OCI-LY7 (cell line): ENCODE measurements around the gene CNOT11. TPM values are rescaled to one million over a fixed set of nuclear protein-coding genes. Genes with fewer than 3 reads are reported as not detected.
"Not testable (repeated sequence)": the region's sequence is repeated elsewhere in the genome, so short reads cannot be mapped to it uniquely, and the experiment has no call there.

Experiments used
- BruUV-seq: library from RNA; stranded (reverse); fragments of 400-500 nt; replicated peaks from 2 replicates; lab custom pipeline; 2021; lab: Mats Ljungman, UMichigan
- CTCF ChIA-PET: fragments of 300-600 bp; sonication (Branson Sonifier 250); formaldehyde crosslinking; loops from one replicate; lab custom pipeline; 2022; ENCODE audit warnings: antibody characterized with exemption; ENCODE audit not compliant: unreplicated experiment; lab: Charles Lee
- POLR2A ChIA-PET: fragments of 300-600 bp; sonication (Branson Sonifier 250); formaldehyde crosslinking; loops from one replicate; lab custom pipeline; 2022; ENCODE audit warnings: antibody characterized with exemption; lab: Charles Lee
- DNase-seq: peaks from one replicate; pipeline ENCODE4 v3.0.0-alpha.2; 2015; ENCODE audit warnings: low spot score
- H2AFZ ChIP-seq: fragments of 200-600 bp; sonication (generic), shearing (Covaris generic); 2 replicates; pipeline ENCODE4 v1.6.1; 2014; ENCODE audit warnings: mild to moderate bottlenecking, antibody characterized with exemption, low read length, moderate library complexity
- H3K27ac ChIP-seq: fragments of 200-600 bp; sonication (generic); 2 replicates; pipeline ENCODE4 v1.5.1; 2014; ENCODE audit warnings: mixed run types, low read depth, mild to moderate bottlenecking, moderate library complexity, low read length, inconsistent platforms; ENCODE audit not compliant: poor library complexity, severe bottlenecking
- H3K36me3 ChIP-seq: fragments of 200-600 bp; sonication (generic); 2 replicates; pipeline ENCODE4 v1.6.1; 2014; ENCODE audit warnings: mild to moderate bottlenecking, antibody characterized with exemption, low read length, moderate library complexity, mixed read lengths; ENCODE audit not compliant: insufficient read depth
- H3K4me1 ChIP-seq: fragments of 200-600 bp; sonication (generic); 2 replicates; pipeline ENCODE4 v1.5.1; 2014; ENCODE audit warnings: mild to moderate bottlenecking, low read length; ENCODE audit not compliant: insufficient read depth, poor library complexity, severe bottlenecking
- H3K4me2 ChIP-seq: fragments of 200-600 bp; sonication (generic); 2 replicates; pipeline ENCODE4 v1.6.1; 2014; ENCODE audit warnings: mild to moderate bottlenecking, low read length
- H3K4me3 ChIP-seq: fragments of 200-600 bp; sonication (generic); 2 replicates; pipeline ENCODE4 v1.5.1; 2014; ENCODE audit warnings: mild to moderate bottlenecking, low read depth, low read length; ENCODE audit not compliant: poor library complexity, severe bottlenecking
- H3K79me2 ChIP-seq: fragments of 200-600 bp; sonication (generic); 2 replicates; pipeline ENCODE4 v1.6.1; 2016; ENCODE audit warnings: low read depth, mild to moderate bottlenecking, low read length, moderate library complexity, mixed read lengths; ENCODE audit not compliant: insufficient read depth
- H3K9me2 ChIP-seq: fragments of 200-600 bp; sonication (generic); 2 replicates; pipeline ENCODE4 v1.6.1; 2016; ENCODE audit warnings: mild to moderate bottlenecking, low read length, mixed read lengths; ENCODE audit not compliant: insufficient read depth
- H3K9me3 ChIP-seq: fragments of 200-600 bp; sonication (generic); 2 replicates; pipeline ENCODE4 v1.6.1; 2014; ENCODE audit warnings: mild to moderate bottlenecking, mixed run types, low read length, mixed read lengths
- H4K20me1 ChIP-seq: fragments of 200-600 bp; sonication (generic); 2 replicates; pipeline ENCODE4 v1.6.1; 2014; ENCODE audit warnings: mild to moderate bottlenecking, antibody characterized with exemption, low read length, moderate library complexity, mixed read lengths; ENCODE audit not compliant: insufficient read depth
- intact Hi-C: fragments of 100-400 bp; cut with micrococcal nuclease; formaldehyde crosslinking; loops from one replicate; pipeline ENCODE4 v1.10.0; 2022; ENCODE audit not compliant: unreplicated experiment
- total RNA-seq, 2 experiments: library from RNA; depleted of rRNA in 1 of 2; stranded (reverse); fragments of >200 nt in 1 of 2; shearing (Covaris generic) in 1 of 2; gene quantifications; 2 replicates each; pipeline ENCODE4 v1.2.3, GENCODE V29; 2014 to 2022
- TF ChIP-seq, protein P1 (sequence below): fragments of 200-600 bp; sonication (generic); conservative IDR thresholded peaks from 2 replicates; pipeline ENCODE4 v1.5.1; 2014; ENCODE audit warnings: mild to moderate bottlenecking, antibody characterized with exemption, low read length, moderate library complexity, mixed read lengths

Gene CNOT11
- total RNA-seq, 2 experiments from 2014 or later: 45.7 to 71.9 TPM

DNA sequence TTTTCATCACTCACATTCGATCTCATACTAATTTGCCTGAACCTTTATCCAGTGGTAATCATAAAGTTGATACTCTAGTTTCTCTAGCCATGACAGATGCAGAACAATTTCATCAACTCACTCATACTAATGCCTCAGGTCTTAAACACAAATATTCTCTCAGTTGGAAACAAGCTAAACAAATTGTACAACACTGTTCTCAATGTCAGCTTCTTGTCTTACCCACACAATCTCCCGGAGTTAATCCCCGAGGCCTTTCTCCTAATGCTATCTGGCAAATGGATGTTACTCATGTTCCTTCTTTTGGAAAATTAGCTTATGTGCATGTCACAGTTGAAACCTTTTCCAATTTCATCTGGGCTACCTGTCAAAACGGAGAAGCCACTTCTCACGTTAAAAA lies 11.5 kb upstream of the CNOT11 start:
- Histone ChIP-seq H3K4me1 (peaks cover 3% of the 10 kb centered on the region), H3K9me2 (no peaks in the 10 kb centered on the region), H3K4me2 (no peak overlapping the region), H3K9me3 (no peaks in the 10 kb centered on the region), H3K27ac (no peak overlapping the region), H3K79me2 (no peaks in the 10 kb centered on the region), H2AFZ (no peak overlapping the region), H3K4me3 (no peak overlapping the region), H3K36me3 (no peaks in the 10 kb centered on the region), H4K20me1 (no peaks in the 10 kb centered on the region)
- no peak for DNase-seq
- TF ChIP-seq, protein P1, sequence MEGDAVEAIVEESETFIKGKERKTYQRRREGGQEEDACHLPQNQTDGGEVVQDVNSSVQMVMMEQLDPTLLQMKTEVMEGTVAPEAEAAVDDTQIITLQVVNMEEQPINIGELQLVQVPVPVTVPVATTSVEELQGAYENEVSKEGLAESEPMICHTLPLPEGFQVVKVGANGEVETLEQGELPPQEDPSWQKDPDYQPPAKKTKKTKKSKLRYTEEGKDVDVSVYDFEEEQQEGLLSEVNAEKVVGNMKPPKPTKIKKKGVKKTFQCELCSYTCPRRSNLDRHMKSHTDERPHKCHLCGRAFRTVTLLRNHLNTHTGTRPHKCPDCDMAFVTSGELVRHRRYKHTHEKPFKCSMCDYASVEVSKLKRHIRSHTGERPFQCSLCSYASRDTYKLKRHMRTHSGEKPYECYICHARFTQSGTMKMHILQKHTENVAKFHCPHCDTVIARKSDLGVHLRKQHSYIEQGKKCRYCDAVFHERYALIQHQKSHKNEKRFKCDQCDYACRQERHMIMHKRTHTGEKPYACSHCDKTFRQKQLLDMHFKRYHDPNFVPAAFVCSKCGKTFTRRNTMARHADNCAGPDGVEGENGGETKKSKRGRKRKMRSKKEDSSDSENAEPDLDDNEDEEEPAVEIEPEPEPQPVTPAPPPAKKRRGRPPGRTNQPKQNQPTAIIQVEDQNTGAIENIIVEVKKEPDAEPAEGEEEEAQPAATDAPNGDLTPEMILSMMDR: no peak
- intact Hi-C loops: no loop called here
- no TSS peak for BruUV-seq
- CTCF ChIA-PET: no interaction called here
- POLR2A ChIA-PET: interaction anchor here (0.9 to 1.4 kb wide), 2 partner anchors 18 to 38 kb away, joined by 3 to 4 read pairs; no protein-coding TSS in a partner anchor

- intact Hi-C loops, BruUV-seq, H3K36me3 ChIP-seq, H3K79me2 ChIP-seq, H3K27ac ChIP-seq, H2AFZ ChIP-seq, DNase-seq, H4K20me1 ChIP-seq, CTCF ChIA-PET, H3K4me3 ChIP-seq, H3K9me3 ChIP-seq, POLR2A ChIA-PET, H3K4me1 ChIP-seq, H3K9me2 ChIP-seq, H3K4me2 ChIP-seq: not testable (repeated sequence)
Observed at GRCh38 chr2:101244373-101244772, 8.3 kb upstream of the CNOT11 start.

GRCh38 chr2:101244899-101245298 lies 7.8 kb upstream of the CNOT11 start:
- H3K27ac ChIP-seq, H3K79me2 ChIP-seq, H2AFZ ChIP-seq, BruUV-seq, DNase-seq, CTCF ChIA-PET, H3K36me3 ChIP-seq, H4K20me1 ChIP-seq, H3K9me2 ChIP-seq, H3K4me3 ChIP-seq, H3K9me3 ChIP-seq, H3K4me2 ChIP-seq, H3K4me1 ChIP-seq, intact Hi-C loops: not testable (repeated sequence)
- POLR2A ChIA-PET: interaction anchor here (0.6 kb wide), 1 partner anchor 610 kb away, joined by 3 read pairs; no protein-coding TSS in a partner anchor

DNA sequence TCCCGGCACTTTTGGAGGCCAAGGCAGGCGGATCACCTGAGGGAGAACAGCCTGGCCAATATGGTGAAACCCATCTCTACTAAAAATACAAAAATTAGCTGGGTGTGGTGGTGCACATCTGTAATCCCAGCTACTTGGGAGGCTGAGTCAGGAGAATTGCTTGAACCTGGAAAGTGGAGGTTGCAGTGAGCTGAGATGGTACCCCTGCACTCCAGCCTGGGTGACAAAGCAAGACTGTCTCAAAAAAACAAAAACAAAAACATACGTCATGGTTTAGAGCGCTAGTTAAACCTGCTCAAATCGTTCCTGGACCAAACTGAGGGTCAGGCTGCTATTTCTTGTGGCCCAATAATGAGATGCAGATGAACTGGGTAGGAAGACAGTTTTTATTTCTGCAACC lies 7.2 kb upstream of the CNOT11 start:
- H3K4me2 ChIP-seq, intact Hi-C loops, H3K9me3 ChIP-seq, H3K36me3 ChIP-seq, CTCF ChIA-PET, H3K27ac ChIP-seq, H3K4me1 ChIP-seq, DNase-seq, H4K20me1 ChIP-seq, BruUV-seq, H2AFZ ChIP-seq, H3K79me2 ChIP-seq, H3K4me3 ChIP-seq, H3K9me2 ChIP-seq: not testable (repeated sequence)
- POLR2A ChIA-PET: interaction anchor here (0.6 kb wide), 1 partner anchor 609 kb away, joined by 3 read pairs; no protein-coding TSS in a partner anchor

- CTCF ChIA-PET, H3K79me2 ChIP-seq, H4K20me1 ChIP-seq, H3K36me3 ChIP-seq, H3K27ac ChIP-seq, DNase-seq, POLR2A ChIA-PET, intact Hi-C loops, H2AFZ ChIP-seq, H3K4me3 ChIP-seq, BruUV-seq, H3K9me2 ChIP-seq, H3K4me2 ChIP-seq, H3K9me3 ChIP-seq: not testable (repeated sequence)
- peaks cover 20% of the 10 kb centered on the region for H3K4me1 ChIP-seq
Observed at GRCh38 chr2:101248756-101249155, 3.9 kb upstream of the CNOT11 start.
